Calu3 (cell line): ENCODE measurements around the gene CERS3. TPM values are rescaled to one million over a fixed set of nuclear protein-coding genes. Genes with fewer than 3 reads are reported as not detected.

Experiments
- BruUV-seq: library from RNA; stranded (reverse); fragments of 400-500 nt; replicated peaks from 2 replicates; lab custom pipeline; 2021; lab: Mats Ljungman, UMichigan
- CTCF ChIA-PET: fragments of 300-600 bp; sonication (Branson Sonifier 250); formaldehyde crosslinking; loops from one replicate; lab custom pipeline; 2022; ENCODE audit warnings: antibody characterized with exemption; lab: Charles Lee
- DNase-seq: peaks from one replicate; pipeline ENCODE4 v3.0.0; 2022
- H3K27ac Mint-ChIP-seq: one replicate; pipeline ENCODE4 v1.8.0; 2022; ENCODE audit warnings: mixed read lengths; ENCODE audit not compliant: unreplicated experiment
- H3K27me3 Mint-ChIP-seq: one replicate; pipeline ENCODE4 v1.8.0; 2022; ENCODE audit warnings: mixed read lengths; ENCODE audit not compliant: unreplicated experiment
- H3K36me3 Mint-ChIP-seq: one replicate; pipeline ENCODE4 v1.8.0; 2022; ENCODE audit warnings: mild to moderate bottlenecking, moderate library complexity, mixed read lengths; ENCODE audit not compliant: insufficient read depth, unreplicated experiment
- H3K4me1 Mint-ChIP-seq: one replicate; pipeline ENCODE4 v1.8.0; 2022; ENCODE audit warnings: mild to moderate bottlenecking, low read depth, mixed read lengths; ENCODE audit not compliant: unreplicated experiment
- H3K4me3 Mint-ChIP-seq: one replicate; pipeline ENCODE4 v1.8.0; 2022; ENCODE audit warnings: mild to moderate bottlenecking, low read depth, moderate library complexity, mixed read lengths; ENCODE audit not compliant: unreplicated experiment
- H3K9me3 Mint-ChIP-seq: one replicate; pipeline ENCODE4 v1.8.0; 2022; ENCODE audit warnings: low read depth, mixed read lengths; ENCODE audit not compliant: unreplicated experiment
- CTCF ChIP-seq: fragments of 200-600 bp; IDR thresholded peaks from one replicate; pipeline ENCODE4 v1.8.0; 2022; ENCODE audit warnings: antibody characterized with exemption; ENCODE audit not compliant: unreplicated experiment
- intact Hi-C: fragments of 100-400 bp; cut with micrococcal nuclease; formaldehyde crosslinking; loops from one replicate; pipeline ENCODE4 v1.10.0; 2022; ENCODE audit not compliant: unreplicated experiment
- total RNA-seq: library from RNA; stranded (reverse); gene quantifications from 2 replicates; pipeline ENCODE4 v1.2.3, GENCODE V29; 2022

Gene CERS3
- total RNA-seq, 1 experiment from 2014 or later: 0.61 TPM

GRCh38 chr15:100531823-100532327 lies 3.1 kb upstream of the CERS3 start:
- BruUV-seq: no TSS peak
- no peaks in the 10 kb centered on the region for H3K9me3 Mint-ChIP-seq
- H3K27ac Mint-ChIP-seq: no peak overlapping the region
- H3K4me3 Mint-ChIP-seq: no peak overlapping the region
- CTCF ChIA-PET: no interaction called here
- peaks cover 65% of the 10 kb centered on the region for H3K27me3 Mint-ChIP-seq
- intact Hi-C loops: no loop called here
- no peaks in the 10 kb centered on the region for H3K36me3 Mint-ChIP-seq
- DNase-seq: no peak
- no peak for TF ChIP-seq CTCF
- no peaks in the 10 kb centered on the region for H3K4me1 Mint-ChIP-seq

GRCh38 chr15:100531204-100531603 lies 2.5 kb upstream of the CERS3 start:
- Mint-ChIP-seq H3K36me3 (no peaks in the 10 kb centered on the region), H3K27ac (no peak overlapping the region)

GRCh38 chr15:100529556-100529955 lies 806 bp upstream of the CERS3 start:
- CTCF ChIA-PET: interaction anchor here (0.6 to 0.8 kb wide), 2 partner anchors 24 to 796 kb away, joined by 3 to 5 read pairs; partner anchors contain the start of gene LYSMD4
- Mint-ChIP-seq H3K36me3 (no peaks in the 10 kb centered on the region), H3K4me1 (no peaks in the 10 kb centered on the region), H3K27ac (no peak overlapping the region), H3K9me3 (no peaks in the 10 kb centered on the region), H3K4me3 (no peak overlapping the region), H3K27me3 (peaks cover 59% of the 10 kb centered on the region)
- no peak for TF ChIP-seq CTCF
- DNase-seq: no peak
- BruUV-seq: no TSS peak
- intact Hi-C loops: no loop called here

More at GRCh38 chr15:100531204-100531603, 2.5 kb upstream of the CERS3 start:
- H3K4me1 Mint-ChIP-seq: no peaks in the 10 kb centered on the region
- intact Hi-C loops: no loop called here
- peaks cover 59% of the 10 kb centered on the region for H3K27me3 Mint-ChIP-seq
- BruUV-seq: no TSS peak
- no peak overlapping the region for H3K4me3 Mint-ChIP-seq
- TF ChIP-seq CTCF: no peak
- CTCF ChIA-PET: no interaction called here
- DNase-seq: no peak
- H3K9me3 Mint-ChIP-seq: no peaks in the 10 kb centered on the region

- H3K4me1 Mint-ChIP-seq: no peaks in the 10 kb centered on the region
- CTCF ChIA-PET: no interaction called here
- BruUV-seq: no TSS peak
- no peak for DNase-seq
- peaks cover 44% of the 10 kb centered on the region for H3K27me3 Mint-ChIP-seq
- no peaks in the 10 kb centered on the region for H3K9me3 Mint-ChIP-seq
- no peak overlapping the region for H3K4me3 Mint-ChIP-seq
- H3K36me3 Mint-ChIP-seq: no peaks in the 10 kb centered on the region
- intact Hi-C loops: no loop called here
- no peak for TF ChIP-seq CTCF
- no peak overlapping the region for H3K27ac Mint-ChIP-seq
These were observed 2.7 kb downstream of the CERS3 start for GRCh38 chr15:100526027-100526481.
